Stimulated activated CD8-positive, alpha-beta memory T cell treated with anti-CD3 and anti-CD28 coated beads, Interleukin-7, amount 100 ng/mL, for 48 hours (primary cell): ENCODE data around the gene ABCG2.
"Not testable (repeated sequence)": the region's sequence is repeated elsewhere in the genome, so short reads cannot be mapped to it uniquely, and the experiment has no call there.

ENCODE experiments used
- DNase-seq, 2 donors: peaks; one replicate each; pipeline ENCODE4 v3.0.0-alpha.2; 2020; ENCODE audit warnings: low read depth in 1 of 2; ENCODE audit errors: extremely low read depth in 1 of 2

Gene ABCG2

DNA sequence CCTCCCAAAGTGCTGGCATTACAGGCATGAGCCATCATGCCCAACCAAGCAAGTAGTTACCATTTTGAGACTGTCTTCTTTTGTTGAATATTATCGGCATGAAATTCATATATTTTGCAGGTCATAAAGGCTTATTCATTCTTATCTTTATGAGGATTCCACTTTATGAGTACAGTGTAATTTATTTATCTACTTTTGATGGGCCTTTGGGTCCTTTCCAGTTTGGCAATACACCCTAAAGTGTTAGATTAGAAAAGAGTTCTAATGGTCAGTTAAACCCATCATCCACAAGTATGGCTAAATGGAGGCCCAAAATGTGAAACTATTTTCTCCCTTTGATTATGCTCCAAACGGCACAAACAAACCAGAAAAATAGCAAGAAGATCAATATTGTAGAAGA is 10.9 kb upstream of the ABCG2 start:
- no peak for DNase-seq

DNA sequence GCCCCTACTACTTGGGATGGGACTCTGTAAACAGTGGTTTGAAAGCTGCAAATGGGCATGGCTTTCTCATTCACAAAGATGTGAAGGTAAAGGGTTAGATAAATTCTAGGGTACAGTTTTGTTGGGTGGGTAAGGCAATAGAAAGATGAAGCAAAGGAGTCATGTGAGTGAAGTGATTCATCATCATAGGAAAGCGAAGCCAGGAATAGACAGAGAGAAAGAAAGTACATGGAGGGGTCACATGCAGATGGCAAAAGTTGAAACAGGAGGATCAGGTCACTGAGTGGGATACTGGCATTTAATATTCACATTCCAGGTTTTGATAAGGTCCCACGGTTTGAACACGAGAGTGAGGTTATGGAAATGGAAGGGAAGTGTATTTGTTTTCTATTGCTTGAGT is 8.2 kb upstream of the ABCG2 start:
- no peak for DNase-seq

DNA sequence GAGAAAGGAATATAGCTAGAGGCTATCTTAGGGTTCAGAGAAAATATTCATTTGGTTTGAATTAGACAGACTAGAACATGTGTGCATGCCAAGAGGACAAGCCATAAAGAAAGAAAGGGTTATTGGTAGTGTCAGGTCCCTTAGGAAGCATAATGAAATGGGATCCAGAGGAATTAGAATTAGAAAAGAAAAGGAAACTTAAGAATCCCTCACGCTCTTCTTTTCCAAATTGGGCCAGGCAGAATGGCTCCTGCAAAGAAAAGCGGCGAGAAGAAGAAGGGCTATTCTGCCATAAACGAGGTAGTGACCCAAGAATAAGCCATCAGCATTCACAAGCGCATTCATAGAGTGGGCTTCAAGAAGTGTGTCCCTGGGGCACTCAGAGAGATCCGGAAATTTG is 4.9 kb upstream of the ABCG2 start:
- DNase-seq: no peak

DNA sequence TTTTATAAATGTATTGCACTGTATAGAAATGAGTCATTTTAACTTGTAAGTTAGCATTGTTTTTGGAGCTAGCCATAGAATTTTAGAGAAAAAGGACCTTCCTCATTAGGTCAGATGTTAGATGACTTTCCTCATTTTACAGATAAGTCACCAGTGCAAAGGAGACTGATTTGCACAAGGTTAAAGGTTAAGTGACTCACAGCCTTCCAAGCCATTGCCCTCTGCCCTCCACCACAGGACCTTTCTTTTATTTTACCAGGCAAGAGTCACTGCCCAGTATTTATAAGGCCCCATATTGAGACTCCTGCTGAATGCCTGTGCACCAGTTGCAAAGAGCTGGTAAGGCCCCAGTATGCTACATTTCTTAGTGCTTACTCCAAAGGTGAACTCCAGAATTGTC is 4.2 kb upstream of the ABCG2 start:
- no peak for DNase-seq

DNA sequence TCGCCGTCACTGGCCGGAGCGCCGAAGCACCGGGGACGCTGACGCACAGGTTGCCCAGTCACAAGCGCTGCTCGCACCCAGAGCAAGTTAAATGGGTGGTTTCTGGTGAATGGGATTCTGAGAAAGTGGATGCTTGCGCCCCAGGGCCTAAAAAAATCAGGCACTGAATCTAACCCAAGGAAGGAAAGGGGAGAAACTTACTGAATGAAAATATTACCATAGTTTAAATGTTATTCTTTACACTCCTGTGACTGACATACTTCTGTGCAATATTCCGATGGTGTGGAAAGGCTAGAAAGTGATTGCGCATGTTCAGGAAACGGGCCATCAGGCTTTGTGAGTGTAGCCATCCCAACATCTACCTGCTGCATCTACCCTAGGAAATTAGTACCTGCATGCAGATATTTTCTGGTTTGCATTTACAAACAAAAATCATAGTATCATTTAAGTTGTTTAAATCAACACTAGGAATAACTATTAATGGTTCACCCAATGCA is 838 bp upstream of the ABCG2 start:
- DNase-seq: peak in 1 of 2 donors; percentile 3

DNA sequence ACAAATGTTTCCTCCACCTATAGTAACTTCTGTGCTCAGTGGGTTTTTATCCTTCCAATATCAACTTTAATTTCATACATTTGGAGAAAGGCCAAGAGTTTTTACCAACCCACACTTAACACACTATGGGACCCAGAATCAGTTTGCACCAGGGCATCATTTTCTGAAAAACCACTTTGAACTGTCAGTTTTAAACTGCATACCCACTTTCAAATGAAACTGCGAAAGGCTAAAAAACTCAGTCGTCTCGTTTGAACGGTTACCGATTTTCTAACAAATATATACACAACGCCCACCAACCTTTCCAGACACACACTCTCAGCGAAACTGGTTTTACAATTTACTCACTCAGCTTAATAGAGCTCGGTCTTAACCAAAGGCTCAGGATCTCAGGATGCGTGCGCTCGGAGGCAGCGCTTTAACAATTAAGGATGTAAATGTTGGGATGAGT is 376 bp downstream of the ABCG2 start:
- no peak for DNase-seq

DNA sequence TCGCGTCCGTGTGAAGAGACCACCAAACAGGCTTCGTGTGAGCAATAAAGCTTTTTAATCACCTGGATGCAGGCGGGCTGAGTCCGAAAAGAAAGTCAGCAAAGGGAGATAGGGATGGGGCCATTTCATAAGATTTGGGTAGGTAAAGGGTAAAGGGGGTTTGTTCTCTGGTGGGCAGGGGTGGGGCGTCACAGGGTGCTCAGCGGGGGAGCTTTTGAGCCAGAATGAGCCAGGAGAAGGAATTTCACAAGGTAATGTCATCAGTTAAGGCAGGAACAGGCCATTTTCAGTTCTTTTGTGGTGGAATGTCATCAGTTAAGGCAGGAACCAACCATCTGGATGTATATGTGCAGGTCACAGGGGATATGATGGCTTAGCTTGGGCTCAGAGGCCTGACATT is 6.1 kb downstream of the ABCG2 start:
- not testable (repeated sequence) for DNase-seq

DNA sequence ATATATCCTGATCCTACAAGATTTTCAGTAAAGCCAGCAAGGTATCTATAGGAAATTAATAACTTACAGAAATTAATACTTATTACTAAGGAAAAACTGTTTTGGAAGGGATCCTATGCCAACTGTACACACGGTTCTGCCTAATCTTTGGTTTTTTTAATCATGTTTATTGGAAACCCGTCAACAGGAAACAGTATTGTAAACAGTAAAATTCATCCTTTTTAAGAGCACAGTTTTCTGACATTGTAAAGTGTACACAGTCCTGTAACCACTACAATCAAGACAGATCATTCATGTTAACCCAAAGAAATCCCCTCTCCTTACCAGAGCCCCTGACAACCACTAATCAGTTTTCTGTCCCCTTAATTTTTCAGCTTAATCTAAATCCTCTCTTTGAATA is 9.9 kb downstream of the ABCG2 start:
- no peak for DNase-seq

DNA sequence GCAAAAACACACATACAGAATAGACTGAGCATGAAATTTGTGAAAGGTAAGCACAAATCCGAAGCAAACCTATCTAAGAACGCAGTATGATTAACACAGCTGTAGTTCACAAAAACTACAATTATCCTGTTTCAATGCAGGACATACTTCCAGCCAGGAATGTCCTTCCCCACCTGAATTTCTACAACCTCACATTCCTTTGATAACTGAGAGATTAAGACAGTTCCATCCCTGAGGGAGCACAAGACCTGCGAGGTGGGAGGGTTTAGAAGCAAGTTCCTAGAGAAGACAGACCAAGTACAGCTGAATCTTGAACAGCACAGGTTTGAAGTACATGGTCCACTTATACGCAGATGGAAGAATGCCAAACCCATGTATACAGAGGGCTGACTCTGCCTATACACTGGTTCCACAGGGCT is 10.6 kb downstream of the ABCG2 start:
- DNase-seq: no peak

DNA sequence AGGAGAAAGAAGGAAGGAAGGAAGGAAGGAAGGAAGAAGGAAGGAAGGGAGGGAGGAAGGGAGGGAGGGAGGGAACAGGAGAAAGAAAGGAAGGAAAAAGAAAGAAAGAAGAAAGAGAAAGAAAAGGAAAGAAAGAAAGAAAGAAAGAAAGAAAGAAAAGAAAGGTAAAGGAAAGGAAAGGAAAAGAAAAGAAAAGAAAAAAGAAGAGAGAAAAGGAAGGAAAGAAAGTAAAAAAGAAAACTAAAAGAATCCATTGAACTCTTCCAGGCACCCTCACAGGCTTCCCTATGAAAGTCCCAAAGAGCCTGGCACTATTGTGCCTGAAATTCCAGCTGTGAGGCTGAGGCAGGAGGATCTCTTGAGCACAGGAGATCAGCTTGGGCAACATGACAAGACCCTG is 11.5 kb downstream of the ABCG2 start:
- DNase-seq: no peak

DNA sequence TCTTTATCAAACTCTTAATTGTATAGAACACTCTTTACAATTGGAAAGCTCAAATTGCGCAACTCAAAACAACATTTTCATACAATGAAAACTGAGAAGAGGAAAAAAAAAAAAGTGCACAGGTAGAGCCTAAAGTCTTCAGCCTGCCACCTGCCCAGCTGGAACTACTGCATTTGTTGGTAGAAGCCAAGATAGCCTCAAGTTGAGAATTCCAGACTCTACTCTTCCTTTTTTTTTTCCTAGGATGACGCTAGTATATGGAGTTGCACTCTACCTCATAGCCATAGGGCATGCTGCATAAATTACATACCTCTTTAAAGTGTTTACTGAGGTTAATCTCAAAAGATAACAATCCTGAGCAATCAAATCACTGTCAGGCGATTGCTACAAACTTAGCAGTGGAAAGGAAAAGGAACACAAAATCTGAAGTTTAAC is 13.6 kb downstream of the ABCG2 start:
- no peak for DNase-seq

DNA sequence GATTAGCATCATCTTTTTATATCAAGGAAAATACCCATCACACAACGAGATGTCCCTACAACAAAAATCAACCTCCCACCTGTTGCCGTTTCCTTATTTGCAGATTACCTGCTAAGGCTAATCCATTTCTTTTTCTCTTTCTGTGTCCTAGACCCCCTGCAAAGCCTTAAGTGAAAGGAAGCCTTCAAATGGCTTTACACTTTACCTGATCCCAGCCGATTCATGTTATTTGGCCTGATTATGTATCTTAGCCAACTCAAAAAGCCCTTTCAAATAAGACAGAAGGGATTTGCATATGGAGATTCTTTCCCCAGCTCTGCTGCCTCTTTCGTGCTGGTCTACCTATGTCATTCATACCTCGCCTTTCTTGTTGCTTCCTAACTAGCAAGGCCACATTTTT is 14.4 kb downstream of the ABCG2 start:
- no peak for DNase-seq

DNA sequence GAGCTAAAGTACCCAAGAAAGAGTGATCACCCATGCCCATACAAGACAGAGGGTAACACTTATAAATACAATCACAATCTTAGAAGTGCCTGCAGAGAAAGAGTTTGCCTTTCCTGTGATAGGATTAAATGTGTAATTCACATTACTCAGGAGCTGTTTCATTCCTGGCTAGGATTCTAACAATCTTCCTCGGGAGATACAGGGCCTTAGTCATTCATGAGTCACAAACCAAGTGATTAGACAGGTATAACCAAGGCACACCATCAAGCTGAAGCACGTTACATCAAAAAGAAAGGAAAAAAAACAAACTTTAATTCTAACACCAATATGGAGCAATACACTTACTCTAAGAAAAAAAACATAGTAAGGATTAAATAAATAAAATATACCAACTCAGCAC is 14.9 kb downstream of the ABCG2 start:
- no peak for DNase-seq

DNA sequence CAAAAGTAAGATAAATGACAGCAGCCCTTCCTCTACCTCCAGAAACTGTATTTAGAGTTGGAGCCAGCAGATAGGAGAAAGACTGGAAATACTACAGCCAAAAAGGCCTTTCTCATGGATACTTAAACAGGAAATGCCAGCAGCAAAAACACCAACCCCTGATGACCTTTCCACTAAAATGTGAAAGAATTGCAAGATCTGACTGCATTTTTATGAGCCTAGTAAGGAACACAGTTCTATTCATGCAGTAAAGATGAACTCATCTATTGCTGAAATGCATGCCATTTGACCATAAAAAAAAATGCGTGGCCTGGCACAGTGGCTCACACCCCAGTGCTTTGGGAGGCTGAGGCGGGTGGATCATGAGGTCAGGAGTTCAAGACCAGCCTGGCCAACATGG is 19.9 kb downstream of the ABCG2 start:
- no peak for DNase-seq

DNA sequence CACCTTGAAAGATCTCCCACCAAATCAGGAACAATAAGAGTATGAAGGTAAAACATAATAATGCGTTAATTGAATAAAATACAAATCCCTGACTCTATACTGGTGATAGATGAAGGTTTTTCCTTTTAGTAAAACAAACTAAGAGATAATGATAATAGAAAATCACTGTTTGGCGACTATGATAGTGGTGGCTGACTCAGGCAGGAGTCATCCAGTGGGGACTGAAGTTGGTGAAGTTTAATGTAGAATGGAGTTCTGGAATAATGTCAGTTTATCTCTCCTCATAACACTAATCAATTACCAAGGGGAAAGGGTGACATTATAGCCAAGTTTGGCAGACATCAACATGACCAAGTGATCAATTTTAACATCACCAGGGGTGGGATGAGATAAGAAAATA is 21.3 kb downstream of the ABCG2 start:
- no peak for DNase-seq

DNA sequence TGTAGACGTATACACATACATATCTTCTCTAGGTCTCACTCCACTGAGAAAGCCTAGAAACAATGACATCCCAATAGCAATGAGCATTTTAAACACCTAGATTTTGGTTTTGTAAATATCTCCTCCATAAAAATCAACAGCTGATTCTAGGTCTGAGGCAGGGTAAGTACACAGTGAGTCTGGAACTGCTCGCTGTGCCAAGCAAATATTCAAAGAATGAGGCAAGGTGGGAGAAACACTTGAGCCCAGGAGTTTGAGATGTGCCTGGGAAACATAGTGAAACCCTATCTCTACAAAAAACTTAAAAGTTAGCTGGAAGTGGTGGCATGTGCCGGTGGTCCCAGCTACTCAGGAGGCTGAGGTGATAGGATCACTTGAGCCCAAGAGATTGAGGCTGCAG is 22.2 kb downstream of the ABCG2 start:
- no peak for DNase-seq

DNA sequence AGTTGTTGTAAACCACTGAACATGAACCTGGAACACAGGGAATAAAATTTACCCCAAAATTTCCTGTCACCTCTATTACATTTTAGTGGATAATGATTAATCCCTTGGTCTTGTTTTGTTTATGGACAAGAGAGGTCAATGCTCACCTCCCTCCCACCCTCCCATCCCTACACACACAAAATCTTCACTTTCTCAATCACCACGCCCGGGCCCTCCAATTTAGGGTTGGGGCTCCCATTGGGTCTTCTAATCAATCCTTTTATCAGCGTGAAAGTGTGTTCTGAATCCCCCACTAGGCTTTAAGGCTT is 23.1 kb downstream of the ABCG2 start:
- no peak for DNase-seq

DNA sequence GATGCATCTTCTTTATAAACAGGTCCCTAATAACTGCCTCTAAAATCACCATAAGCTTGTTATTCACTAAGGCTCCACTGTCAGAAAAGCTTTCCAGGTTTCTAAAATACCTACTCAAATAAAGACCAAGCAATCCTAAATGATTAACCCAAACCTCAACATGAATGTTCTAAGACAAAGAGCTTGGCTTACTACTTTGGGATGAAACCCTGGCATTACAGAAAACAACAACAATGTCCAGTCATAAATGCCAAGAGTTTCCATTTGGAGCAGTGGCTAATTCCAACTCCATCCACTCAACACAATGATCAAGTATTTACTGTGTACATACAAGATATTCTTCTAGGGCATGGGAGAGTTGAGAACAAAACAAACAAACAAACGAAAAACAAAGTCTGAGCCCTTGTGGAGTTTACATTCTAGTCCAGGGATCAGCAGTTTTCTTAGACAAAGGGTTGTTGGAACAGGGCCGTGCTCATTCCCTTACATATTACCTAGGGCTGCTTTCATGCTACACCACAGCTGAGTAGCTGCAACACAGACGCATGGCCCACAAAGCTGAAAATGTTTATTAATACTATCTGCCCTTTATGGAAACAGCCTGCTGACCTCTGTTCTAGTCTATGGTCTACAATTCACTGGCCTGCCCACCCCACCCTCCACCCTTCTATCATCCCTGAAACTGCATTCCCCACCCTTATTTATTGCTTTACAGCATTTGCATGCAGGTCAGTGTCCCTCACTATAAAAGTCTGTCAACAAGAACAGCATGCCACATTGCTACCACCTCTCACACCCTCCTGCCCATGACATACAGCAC is 23.7 kb downstream of the ABCG2 start:
- DNase-seq: no peak

DNA sequence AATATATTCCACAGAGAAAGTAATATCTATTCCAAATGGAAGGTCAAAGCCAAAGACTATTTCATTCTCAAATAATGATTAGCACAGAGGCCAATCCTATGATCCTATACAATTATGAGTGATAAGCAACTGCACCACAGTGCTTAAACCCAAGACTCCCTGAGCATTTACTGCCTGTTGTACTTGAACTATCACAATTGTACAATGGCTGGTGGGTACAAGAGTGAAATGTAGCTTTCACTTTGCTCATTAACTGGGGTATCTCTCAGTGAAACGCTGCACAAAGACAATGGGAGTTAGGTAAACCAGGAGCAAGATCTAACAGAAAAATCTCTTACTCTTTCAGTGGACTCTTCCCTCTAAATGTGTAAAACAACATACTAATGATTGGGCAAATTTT is 24.3 kb downstream of the ABCG2 start:
- DNase-seq: no peak

DNA sequence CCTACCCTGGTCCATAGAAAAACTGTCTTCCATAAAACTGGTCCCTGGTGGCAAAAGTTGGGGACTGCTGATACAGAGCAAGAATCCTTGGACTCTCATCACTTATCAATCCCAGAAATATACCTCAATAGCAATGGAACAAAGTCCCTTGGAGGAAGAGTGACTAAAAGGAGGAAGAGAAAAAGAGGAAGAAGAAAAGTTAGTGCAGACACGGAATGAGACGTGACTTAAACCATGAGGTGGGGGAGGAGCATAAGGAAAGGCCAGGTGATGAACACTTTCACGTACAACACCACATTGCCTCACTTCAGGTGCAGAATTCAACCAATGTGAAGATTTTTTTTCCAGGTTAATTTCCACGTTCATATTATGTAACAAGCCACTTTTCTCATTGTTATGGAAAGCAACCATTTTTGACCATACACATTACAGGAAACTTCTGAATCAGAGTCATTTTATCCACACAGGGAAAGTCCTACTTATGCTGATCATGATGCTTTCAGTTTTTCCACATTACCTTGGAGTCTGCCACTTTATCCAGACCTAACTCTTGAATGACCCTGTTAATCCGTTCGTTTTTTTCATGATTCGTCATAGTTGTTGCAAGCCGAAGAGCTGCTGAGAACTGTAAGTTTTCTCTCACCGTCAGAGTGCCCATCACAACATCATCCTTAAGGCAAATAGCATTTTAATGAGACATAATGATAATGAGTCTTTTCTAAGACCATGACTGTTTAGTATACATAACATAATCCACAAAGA is 27.7 kb downstream of the ABCG2 start:
- DNase-seq: no peak

DNA sequence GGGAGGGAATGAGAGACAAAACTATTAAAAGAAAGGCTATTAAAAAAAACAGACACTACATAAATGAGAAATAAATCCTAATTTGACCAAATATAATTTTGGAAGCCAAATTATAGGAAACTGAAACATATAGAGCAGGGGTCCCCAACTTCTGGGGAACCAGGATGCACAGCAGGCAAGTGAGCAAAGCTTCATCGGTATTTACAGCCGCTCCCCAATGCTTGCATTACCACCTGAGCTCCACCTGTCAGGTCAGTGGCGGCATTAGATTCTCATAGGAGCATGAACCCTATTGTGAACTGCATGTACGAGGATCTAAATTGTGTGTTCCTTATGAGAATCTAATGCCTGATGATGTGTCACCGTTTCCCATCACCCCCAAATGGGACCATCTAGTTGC is 28.4 kb downstream of the ABCG2 start:
- DNase-seq: no peak

DNA sequence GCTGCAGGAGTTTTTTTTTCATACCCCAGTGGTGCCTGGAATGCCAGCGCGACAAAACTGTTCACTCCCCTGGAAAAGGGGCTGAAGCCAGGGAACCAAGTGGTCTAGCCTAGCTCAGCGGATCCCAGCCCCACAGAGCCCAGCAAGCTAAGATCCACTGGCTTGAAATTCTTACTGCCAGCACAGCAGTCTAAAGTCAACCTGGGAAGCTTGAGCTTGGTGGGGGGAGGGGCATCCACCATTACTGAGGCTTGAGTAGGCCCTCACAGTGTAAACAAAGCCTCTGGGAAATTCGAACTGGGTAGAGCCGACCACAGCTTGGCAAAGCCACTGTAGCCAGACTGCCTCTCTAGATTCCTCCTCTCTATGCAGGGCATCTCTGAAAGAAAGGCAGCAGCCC is 36.2 kb downstream of the ABCG2 start:
- DNase-seq: not testable (repeated sequence)
